ENCODE data around the gene ZNF155. TPM values are rescaled to one million over a fixed set of nuclear protein-coding genes. Genes with fewer than 3 reads are reported as not detected.

ZNF155 gene
- total and polyA plus RNA-seq, 7 donors = 1.5 to 4.0 (median 1.8) TPM

DNA sequence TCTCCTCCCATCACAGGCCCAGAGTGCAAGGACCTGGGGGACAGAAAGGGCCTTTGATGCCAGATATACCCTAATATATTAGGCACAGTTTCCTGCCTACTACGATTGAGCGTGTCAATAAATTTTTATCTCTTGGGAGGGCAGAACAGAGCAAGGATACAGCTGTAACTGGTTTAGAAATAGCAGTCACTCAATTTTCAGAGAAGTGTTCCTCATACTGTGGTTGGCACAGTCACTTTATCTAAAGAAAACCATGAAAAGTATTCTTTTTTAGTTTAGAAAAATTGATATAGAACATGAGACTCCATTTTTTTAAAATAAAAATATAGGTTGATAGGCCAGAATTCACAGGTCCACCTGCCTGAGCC, 460 bp upstream of the ZNF155 start:
- H3K9me3 ChIP-seq = peaks cover 77% of the 10 kb centered on the region
- no peaks in the 10 kb centered on the region for H3K27me3 ChIP-seq (ENCODE audit: insufficient read depth in 3 of 3, low read length in 2 of 3)
- intact Hi-C loops (cut with DNase I) = loop anchor here in 1 of 2 donors (10.0 kb wide), 1 partner anchor 111 kb away; the partner anchor contains the start of gene ZNF224
- peak overlapping the region; percentile 81 for H3K4me3 ChIP-seq
- ATAC-seq (no peak), DNase-seq (no peak)
- TF ChIP-seq, protein P1, sequence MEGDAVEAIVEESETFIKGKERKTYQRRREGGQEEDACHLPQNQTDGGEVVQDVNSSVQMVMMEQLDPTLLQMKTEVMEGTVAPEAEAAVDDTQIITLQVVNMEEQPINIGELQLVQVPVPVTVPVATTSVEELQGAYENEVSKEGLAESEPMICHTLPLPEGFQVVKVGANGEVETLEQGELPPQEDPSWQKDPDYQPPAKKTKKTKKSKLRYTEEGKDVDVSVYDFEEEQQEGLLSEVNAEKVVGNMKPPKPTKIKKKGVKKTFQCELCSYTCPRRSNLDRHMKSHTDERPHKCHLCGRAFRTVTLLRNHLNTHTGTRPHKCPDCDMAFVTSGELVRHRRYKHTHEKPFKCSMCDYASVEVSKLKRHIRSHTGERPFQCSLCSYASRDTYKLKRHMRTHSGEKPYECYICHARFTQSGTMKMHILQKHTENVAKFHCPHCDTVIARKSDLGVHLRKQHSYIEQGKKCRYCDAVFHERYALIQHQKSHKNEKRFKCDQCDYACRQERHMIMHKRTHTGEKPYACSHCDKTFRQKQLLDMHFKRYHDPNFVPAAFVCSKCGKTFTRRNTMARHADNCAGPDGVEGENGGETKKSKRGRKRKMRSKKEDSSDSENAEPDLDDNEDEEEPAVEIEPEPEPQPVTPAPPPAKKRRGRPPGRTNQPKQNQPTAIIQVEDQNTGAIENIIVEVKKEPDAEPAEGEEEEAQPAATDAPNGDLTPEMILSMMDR (IDR thresholded peaks at IDR 0.05) = no peak
- peaks cover 5 to 6% of the 10 kb centered on the region in 2 donors for H3K36me3 ChIP-seq (ENCODE audit: insufficient read depth in 1 of 2, low read depth in 1 of 2)
- H3K4me1 ChIP-seq = peaks cover 4% of the 10 kb centered on the region
- peak overlapping the region; percentile 62 for H3K27ac ChIP-seq
- WGBS, 3 donors = 58 to 67% (median 59%) methylated on average over 2 of the region's 2 CpGs

DNA sequence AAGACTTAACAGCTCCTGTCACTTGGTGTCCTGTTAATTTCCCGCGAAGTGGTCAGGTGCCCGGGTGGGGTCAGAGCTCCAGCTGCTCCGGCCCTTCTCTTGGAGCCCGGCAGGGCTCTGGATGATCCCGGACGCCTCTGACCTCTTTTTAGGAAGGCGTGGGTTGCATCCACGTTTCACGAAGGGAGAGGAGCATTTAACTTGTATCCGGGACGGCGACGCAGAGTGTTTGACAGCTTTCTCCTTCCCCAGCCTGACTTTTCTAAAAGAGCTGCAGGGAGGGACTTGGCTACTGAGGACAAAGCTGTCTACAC, 656 bp downstream of the ZNF155 start:
- Histone ChIP-seq H3K27ac (peak overlapping the region; percentile 62), H3K36me3 (ENCODE audit: insufficient read depth in 1 of 2, low read depth in 1 of 2) (peaks cover 11 to 16% of the 10 kb centered on the region in 2 donors), H3K4me3 (peak overlapping the region; percentile 81), H3K4me1 (peaks cover 4% of the 10 kb centered on the region), H3K27me3 (ENCODE audit: insufficient read depth in 3 of 3, low read length in 2 of 3) (no peaks in the 10 kb centered on the region), H3K9me3 (peaks cover 77% of the 10 kb centered on the region)
- intact Hi-C loops (cut with DNase I) = loop anchor here (2.0 to 10.0 kb wide), 2 partner anchors 14 to 110 kb away; partner anchors contain the start of gene ZNF224 (in 1 of the 2)
- TF ChIP-seq, protein P1 (IDR thresholded peaks at IDR 0.05) = no peak
- WGBS, 3 donors = 1 to 4% (median 2%) methylated on average over 14 of the region's 14 CpGs
- DNase-seq (peak in 1 of 2 donors; percentile 14), ATAC-seq (peak in 3 of 4 donors; percentile 24 to 39 (median 38))

DNA sequence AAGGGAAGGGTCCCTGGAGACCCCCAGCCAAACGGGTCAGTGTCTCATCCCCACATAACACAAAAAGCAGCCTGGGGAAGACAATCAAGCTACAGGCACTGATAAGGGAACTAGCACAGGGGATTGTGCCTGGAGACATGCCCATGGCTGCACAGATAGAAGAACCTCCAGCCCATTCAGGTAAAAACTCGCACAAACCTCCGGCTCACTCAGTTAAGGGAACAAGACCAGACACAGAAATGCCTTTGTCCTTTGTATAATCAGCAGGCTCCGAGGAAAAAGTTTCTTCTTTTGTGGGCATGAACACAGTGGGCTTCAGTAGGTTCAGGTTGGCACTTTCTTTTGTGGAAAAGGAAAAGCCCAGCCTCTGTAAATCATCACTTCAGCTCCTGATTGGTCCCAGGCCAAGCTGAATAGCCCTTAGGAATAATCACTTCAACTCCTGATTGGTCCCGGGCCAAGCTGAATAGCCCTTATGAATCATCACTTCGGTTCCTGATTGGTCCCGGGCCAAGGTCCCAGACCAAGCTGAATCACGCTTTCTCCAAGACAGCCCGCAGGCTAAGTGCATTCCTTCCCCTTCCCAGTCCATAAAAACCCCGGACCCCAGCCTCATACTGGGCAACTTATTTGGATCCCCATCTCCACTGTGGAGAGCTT, 13.8 kb downstream of the ZNF155 start:
- WGBS, 3 donors = 88 to 89% (median 89%) methylated on average over 10 of the region's 10 CpGs

DNA sequence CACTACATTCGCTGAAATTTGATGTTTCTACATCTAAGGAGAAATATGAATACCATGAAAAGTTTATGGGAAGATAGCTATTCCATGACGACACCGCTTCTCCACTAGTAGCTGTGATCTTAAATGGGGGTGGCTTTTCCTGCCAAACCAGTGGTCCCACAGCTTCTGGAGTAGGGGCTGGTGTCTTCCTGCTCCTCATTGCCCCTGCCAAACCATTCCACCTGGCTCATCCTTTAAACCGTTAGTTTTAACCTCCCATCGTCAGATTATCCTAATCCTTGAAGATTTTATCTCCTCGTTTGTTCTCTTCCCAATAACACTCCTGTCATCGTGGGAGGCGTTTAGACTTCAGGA, 18.2 kb downstream of the ZNF155 start:
- TF ChIP-seq, protein P1 (IDR thresholded peaks at IDR 0.05) = no peak
- 7 to 12% (median 9%) methylated on average over 8 of the region's 8 CpGs for WGBS, 3 donors
- H3K4me3 ChIP-seq = peak overlapping the region; percentile 79
- peaks cover 46% of the 10 kb centered on the region for H3K9me3 ChIP-seq
- ATAC-seq (peak in 1 of 4 donors; percentile 2), DNase-seq (no peak)
- intact Hi-C loops (cut with DNase I) = loop anchor here (2.0 to 10.0 kb wide), 3 partner anchors 15 to 93 kb away; partner anchors contain the start of genes ZNF223 (in 1 of the 2) and ZNF224 (in 1 of the 2)
- H3K27me3 ChIP-seq (ENCODE audit: insufficient read depth in 3 of 3, low read length in 2 of 3) = no peaks in the 10 kb centered on the region
- peaks cover 12% of the 10 kb centered on the region for H3K4me1 ChIP-seq
- H3K27ac ChIP-seq = peak overlapping the region; percentile 79
- H3K36me3 ChIP-seq (ENCODE audit: insufficient read depth in 1 of 2, low read depth in 1 of 2) = peaks cover 2 to 6% of the 10 kb centered on the region in 2 donors

More for the DNA sequence above, 13.8 kb downstream of the ZNF155 start:
- peaks cover 19 to 43% of the 10 kb centered on the region in 2 donors for H3K36me3 ChIP-seq (ENCODE audit: insufficient read depth in 1 of 2, low read depth in 1 of 2)
- intact Hi-C loops (cut with DNase I) = loop anchor here in 1 of 2 donors (2.0 kb wide), 1 partner anchor 13 kb away; the partner anchor contains the start of gene ZNF155
- H3K4me1 ChIP-seq = peaks cover 4% of the 10 kb centered on the region
- ATAC-seq = no peak
- H3K9me3 ChIP-seq = peaks cover 54% of the 10 kb centered on the region
- no peak for DNase-seq
- TF ChIP-seq, protein P1 (IDR thresholded peaks at IDR 0.05) = no peak
- H3K27ac ChIP-seq = no peak overlapping the region
- H3K27me3 ChIP-seq (ENCODE audit: insufficient read depth in 3 of 3, low read length in 2 of 3) = no peaks in the 10 kb centered on the region
- no peak overlapping the region for H3K4me3 ChIP-seq

All from psoas muscle (tissue), 8 donors.